ENCODE results near the gene AKNA. TPM values are rescaled to one million over a fixed set of nuclear protein-coding genes. Genes with fewer than 3 reads are reported as not detected.
"Not testable (repeated sequence)": the region's sequence is repeated elsewhere in the genome, so short reads cannot be mapped to it uniquely, and the experiment has no call there.

Gene AKNA
- total RNA-seq, 1 donor from 2014 or later, result 152 TPM

- DNase-seq (ENCODE audit: low spot score); H3K9me3 Mint-ChIP-seq; H3K27me3 Mint-ChIP-seq (ENCODE audit: low read depth); H3K27ac Mint-ChIP-seq; H3K4me1 Mint-ChIP-seq (ENCODE audit: low read depth); H3K36me3 Mint-ChIP-seq (ENCODE audit: low read depth); intact Hi-C loops (cut with micrococcal nuclease); H3K4me3 Mint-ChIP-seq (ENCODE audit: low read depth): not testable (repeated sequence)
Observed at GRCh38 chr9:114322160-114322818, 65.5 kb downstream of the AKNA start.

- intact Hi-C loops (cut with micrococcal nuclease), result no loop called here
- no peak overlapping the region for H3K4me3 Mint-ChIP-seq (ENCODE audit: low read depth)
- no peak for DNase-seq (ENCODE audit: low spot score)
Observed at GRCh38 chr9:114321759-114322158, 66.0 kb downstream of the AKNA start.

GRCh38 chr9:114320710-114321109 is 67.1 kb downstream of the AKNA start:
- intact Hi-C loops (cut with micrococcal nuclease); DNase-seq (ENCODE audit: low spot score); H3K4me1 Mint-ChIP-seq (ENCODE audit: low read depth); H3K27me3 Mint-ChIP-seq (ENCODE audit: low read depth); H3K27ac Mint-ChIP-seq; H3K36me3 Mint-ChIP-seq (ENCODE audit: low read depth); H3K9me3 Mint-ChIP-seq; H3K4me3 Mint-ChIP-seq (ENCODE audit: low read depth): not testable (repeated sequence)

More at GRCh38 chr9:114321759-114322158, 66.0 kb downstream of the AKNA start:
- H3K4me1 Mint-ChIP-seq (ENCODE audit: low read depth), result peaks cover 8% of the 10 kb centered on the region
- no peaks in the 10 kb centered on the region for H3K9me3 Mint-ChIP-seq
- no peaks in the 10 kb centered on the region for H3K36me3 Mint-ChIP-seq (ENCODE audit: low read depth)
- no peak overlapping the region for H3K27ac Mint-ChIP-seq
- H3K27me3 Mint-ChIP-seq (ENCODE audit: low read depth), result no peaks in the 10 kb centered on the region

GRCh38 chr9:114319147-114319546 is 68.6 kb downstream of the AKNA start:
- DNase-seq (ENCODE audit: low spot score), result no peak
- intact Hi-C loops (cut with micrococcal nuclease), result no loop called here
- no peak overlapping the region for H3K4me3 Mint-ChIP-seq (ENCODE audit: low read depth)

GRCh38 chr9:114318416-114318815 is 69.4 kb downstream of the AKNA start:
- no peak for DNase-seq (ENCODE audit: low spot score)
- Mint-ChIP-seq H3K27ac (no peak overlapping the region), H3K4me3 (ENCODE audit: low read depth) (no peak overlapping the region), H3K27me3 (ENCODE audit: low read depth) (no peaks in the 10 kb centered on the region), H3K9me3 (no peaks in the 10 kb centered on the region), H3K4me1 (ENCODE audit: low read depth) (peaks cover 8% of the 10 kb centered on the region), H3K36me3 (ENCODE audit: low read depth) (no peaks in the 10 kb centered on the region)
- intact Hi-C loops (cut with micrococcal nuclease), result no loop called here

More at GRCh38 chr9:114319147-114319546, 68.6 kb downstream of the AKNA start:
- Mint-ChIP-seq H3K36me3 (ENCODE audit: low read depth) (no peaks in the 10 kb centered on the region), H3K27ac (no peak overlapping the region), H3K9me3 (no peaks in the 10 kb centered on the region), H3K27me3 (ENCODE audit: low read depth) (no peaks in the 10 kb centered on the region), H3K4me1 (ENCODE audit: low read depth) (peaks cover 8% of the 10 kb centered on the region)

GRCh38 chr9:114317665-114318357 is 70.0 kb downstream of the AKNA start:
- H3K27me3 Mint-ChIP-seq (ENCODE audit: low read depth), result no peaks in the 10 kb centered on the region
- no peak for DNase-seq (ENCODE audit: low spot score)
- intact Hi-C loops (cut with micrococcal nuclease), result no loop called here
- no peak overlapping the region for H3K4me3 Mint-ChIP-seq (ENCODE audit: low read depth)
- H3K36me3 Mint-ChIP-seq (ENCODE audit: low read depth), result no peaks in the 10 kb centered on the region
- no peaks in the 10 kb centered on the region for H3K9me3 Mint-ChIP-seq
- H3K4me1 Mint-ChIP-seq (ENCODE audit: low read depth), result peaks cover 8% of the 10 kb centered on the region
- H3K27ac Mint-ChIP-seq, result no peak overlapping the region

GRCh38 chr9:114316605-114317230 is 71.1 kb downstream of the AKNA start:
- Mint-ChIP-seq H3K27ac (no peak overlapping the region), H3K4me3 (ENCODE audit: low read depth) (no peak overlapping the region), H3K9me3 (no peaks in the 10 kb centered on the region), H3K27me3 (ENCODE audit: low read depth) (no peaks in the 10 kb centered on the region), H3K36me3 (ENCODE audit: low read depth) (no peaks in the 10 kb centered on the region), H3K4me1 (ENCODE audit: low read depth) (peaks cover 8% of the 10 kb centered on the region)
- intact Hi-C loops (cut with micrococcal nuclease), result no loop called here
- no peak for DNase-seq (ENCODE audit: low spot score)

GRCh38 chr9:114315723-114316363 is 71.9 kb downstream of the AKNA start:
- no peaks in the 10 kb centered on the region for H3K36me3 Mint-ChIP-seq (ENCODE audit: low read depth)
- peaks cover 8% of the 10 kb centered on the region for H3K4me1 Mint-ChIP-seq (ENCODE audit: low read depth)
- H3K27me3 Mint-ChIP-seq (ENCODE audit: low read depth), result no peaks in the 10 kb centered on the region

GRCh38 chr9:114314881-114315722 is 72.7 kb downstream of the AKNA start:
- peaks cover 8% of the 10 kb centered on the region for H3K4me1 Mint-ChIP-seq (ENCODE audit: low read depth)
- H3K27me3 Mint-ChIP-seq (ENCODE audit: low read depth), result no peaks in the 10 kb centered on the region
- intact Hi-C loops (cut with micrococcal nuclease), result no loop called here
- no peak for DNase-seq (ENCODE audit: low spot score)
- H3K4me3 Mint-ChIP-seq (ENCODE audit: low read depth), result no peak overlapping the region
- H3K9me3 Mint-ChIP-seq, result no peaks in the 10 kb centered on the region
- no peak overlapping the region for H3K27ac Mint-ChIP-seq
- H3K36me3 Mint-ChIP-seq (ENCODE audit: low read depth), result no peaks in the 10 kb centered on the region

More at GRCh38 chr9:114315723-114316363, 71.9 kb downstream of the AKNA start:
- Mint-ChIP-seq H3K27ac (no peak overlapping the region), H3K4me3 (ENCODE audit: low read depth) (no peak overlapping the region), H3K9me3 (no peaks in the 10 kb centered on the region)
- intact Hi-C loops (cut with micrococcal nuclease), result no loop called here
- DNase-seq (ENCODE audit: low spot score), result no peak

- Mint-ChIP-seq H3K4me1 (ENCODE audit: low read depth) (peaks cover 8% of the 10 kb centered on the region), H3K27ac (no peak overlapping the region), H3K4me3 (ENCODE audit: low read depth) (no peak overlapping the region), H3K27me3 (ENCODE audit: low read depth) (no peaks in the 10 kb centered on the region), H3K36me3 (ENCODE audit: low read depth) (no peaks in the 10 kb centered on the region), H3K9me3 (no peaks in the 10 kb centered on the region)
- intact Hi-C loops (cut with micrococcal nuclease), result no loop called here
- no peak for DNase-seq (ENCODE audit: low spot score)
Observed at GRCh38 chr9:114314256-114314867, 73.4 kb downstream of the AKNA start.

- H3K4me1 Mint-ChIP-seq (ENCODE audit: low read depth), result peaks cover 4% of the 10 kb centered on the region
- no peaks in the 10 kb centered on the region for H3K9me3 Mint-ChIP-seq
- no peaks in the 10 kb centered on the region for H3K27me3 Mint-ChIP-seq (ENCODE audit: low read depth)
- no peaks in the 10 kb centered on the region for H3K36me3 Mint-ChIP-seq (ENCODE audit: low read depth)
- intact Hi-C loops (cut with micrococcal nuclease), result no loop called here
- no peak for DNase-seq (ENCODE audit: low spot score)
- no peak overlapping the region for H3K27ac Mint-ChIP-seq
- no peak overlapping the region for H3K4me3 Mint-ChIP-seq (ENCODE audit: low read depth)
Observed at GRCh38 chr9:114313186-114313585, 74.6 kb downstream of the AKNA start.

- Mint-ChIP-seq H3K27me3 (ENCODE audit: low read depth) (no peaks in the 10 kb centered on the region), H3K4me3 (ENCODE audit: low read depth) (no peak overlapping the region), H3K36me3 (ENCODE audit: low read depth) (no peaks in the 10 kb centered on the region), H3K9me3 (no peaks in the 10 kb centered on the region), H3K27ac (no peak overlapping the region), H3K4me1 (ENCODE audit: low read depth) (no peaks in the 10 kb centered on the region)
- intact Hi-C loops (cut with micrococcal nuclease), result no loop called here
- DNase-seq (ENCODE audit: low spot score), result no peak
Observed at GRCh38 chr9:114312513-114312875, 75.3 kb downstream of the AKNA start.
